GM21367 (cell line): ENCODE data around the gene JARID2.

ENCODE experiments used
- ATAC-seq: cut with Tn5 transposase; IDR thresholded peaks from one replicate; pipeline ENCODE4 v1.9.1; 2021; ENCODE audit not compliant: unreplicated experiment

The JARID2 gene

GRCh38 chr6:15553031-15553430 is 307.2 kb downstream of the JARID2 start:
- ATAC-seq, result no peak

- no peak for ATAC-seq
Measured at GRCh38 chr6:15553736-15554294, 307.9 kb downstream of the JARID2 start.

- ATAC-seq, result no peak
Measured at GRCh38 chr6:15554728-15555100, 308.8 kb downstream of the JARID2 start.

- ATAC-seq, result no peak
Measured at GRCh38 chr6:15555101-15556038, 309.5 kb downstream of the JARID2 start.

- no peak for ATAC-seq
Measured at GRCh38 chr6:15556711-15557110, 310.8 kb downstream of the JARID2 start.

- ATAC-seq, result no peak
Measured at GRCh38 chr6:15557174-15557573, 311.3 kb downstream of the JARID2 start.

GRCh38 chr6:15560713-15561112 is 314.8 kb downstream of the JARID2 start:
- no peak for ATAC-seq

- no peak for ATAC-seq
Measured at GRCh38 chr6:15561447-15562199, 315.8 kb downstream of the JARID2 start.

- ATAC-seq, result no peak
Measured at GRCh38 chr6:15562977-15563376, 317.1 kb downstream of the JARID2 start.

GRCh38 chr6:15569035-15569995 is 323.4 kb downstream of the JARID2 start:
- ATAC-seq, result no peak

GRCh38 chr6:15570171-15570570 is 324.3 kb downstream of the JARID2 start:
- no peak for ATAC-seq
